Gastrocnemius medialis (tissue), 4 donors: ENCODE measurements around the gene VPS16. TPM values are rescaled to one million over a fixed set of nuclear protein-coding genes. Genes with fewer than 3 reads are reported as not detected.

Source experiments
- ATAC-seq, 2 donors: fragments of 150-250 bp; one replicate each; pipeline ENCODE4 v1.9.1; 2016
- DNase-seq, 2 donors: peaks; one replicate each; pipeline ENCODE4 v3.0.0-alpha.2; 2019
- H3K27ac ChIP-seq, 4 donors: fragments of 200-600 bp; sonication (generic); 1 replicate in 1 of 4; 2 replicates in 3 of 4; pipeline ENCODE4 v1.5.1; 2016 to 2018; ENCODE audit warnings: mild to moderate bottlenecking in 2 of 4, moderate library complexity in 1 of 4
- H3K27me3 ChIP-seq, 3 donors: fragments of 200-600 bp; sonication (generic) in 2 of 3; 1 replicate in 1 of 3; 2 replicates in 2 of 3; pipeline versions ENCODE4 v1.5.1 to v1.6.0; 2016 to 2019; ENCODE audit warnings: mild to moderate bottlenecking in 1 of 3, moderate library complexity in 1 of 3
- H3K36me3 ChIP-seq, 2 donors: fragments of 200-600 bp; sonication (generic) in 1 of 2; one replicate each; pipeline ENCODE4 v1.5.1; 2017 to 2018
- H3K4me1 ChIP-seq, 2 donors: fragments of 200-600 bp; sonication (generic) in 1 of 2; one replicate each; pipeline ENCODE4 v1.5.1; 2016 to 2017; ENCODE audit warnings: mild to moderate bottlenecking in 2 of 2
- H3K4me3 ChIP-seq, 4 donors: fragments of 200-600 bp; sonication (generic) in 3 of 4; 1 replicate in 1 of 4; 2 replicates in 3 of 4; pipeline ENCODE4 v1.5.1; 2016 to 2019; ENCODE audit warnings: mild to moderate bottlenecking in 2 of 4
- H3K9me3 ChIP-seq, 3 donors: fragments of 200-600 bp; sonication (generic) in 2 of 3; 1 replicate in 1 of 3; 2 replicates in 2 of 3; pipeline ENCODE4 v1.5.1; 2016 to 2019
- POLR2A ChIP-seq, 2 donors: fragments of 450-650 bp; IDR thresholded peaks; one replicate each; pipeline ENCODE4 v1.6.1; 2017; ENCODE audit warnings: antibody characterized with exemption in 2 of 2, mild to moderate bottlenecking in 2 of 2, moderate library complexity in 2 of 2
- in situ Hi-C, 4 donors: fragments of 200-750 bp; cut with MboI; loops; one replicate each; pipeline versions ENCODE4 v1.15.0 to v1.8.0; 2017; ENCODE audit warnings: low sequenced_read_pairs in 4 of 4
- intact Hi-C: fragments of 100-400 bp; cut with DNase I; formaldehyde crosslinking; loops from one replicate; pipeline ENCODE4 v1.15.1; 2023; ENCODE audit warnings: low total_unique reads
- total RNA-seq, 4 donors: library from RNA; depleted of rRNA; stranded (reverse); fragments of >200 nt; gene quantifications; one replicate each; pipeline versions ENCODE4 v1.1.0 to v1.2.3, GENCODE V29; 2016
- TF ChIP-seq, protein P1 (sequence below), 5 experiments: fragments of 450-650 bp in 3 of 5; fragments of 200-600 bp in 2 of 5; sonication (generic) in 2 of 5; IDR thresholded peaks in 4 of 5; conservative IDR thresholded peaks in 1 of 5; 1 replicate in 4 of 5; 2 replicates in 1 of 5; pipeline ENCODE4 v1.5.1; 2016 to 2019; ENCODE audit warnings: antibody characterized with exemption in 5 of 5, mild to moderate bottlenecking in 3 of 5, moderate library complexity in 3 of 5

Gene VPS16
- total RNA-seq, 4 donors from 2014 or later = 17.3 to 26.4 (median 21.6) TPM

DNA sequence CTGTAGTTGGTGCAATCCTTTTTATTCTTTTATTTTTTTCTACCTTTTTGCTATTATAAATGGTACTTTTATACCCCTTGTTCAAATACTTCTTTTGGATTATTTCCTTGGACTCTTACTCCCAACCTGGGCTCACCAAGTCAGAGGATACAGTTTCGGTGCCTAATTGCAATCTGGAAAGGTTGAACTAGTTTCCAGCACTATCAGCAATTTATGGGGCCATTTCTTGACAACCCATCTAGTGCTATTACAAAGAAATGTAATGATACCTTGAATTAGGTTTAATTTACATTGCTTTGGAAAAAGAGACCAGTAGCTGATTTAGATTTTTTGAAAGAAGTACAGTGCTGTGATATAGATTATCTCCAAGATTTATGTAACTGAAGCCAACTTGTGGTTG lies 38.0 kb downstream of the VPS16 start:
- H3K9me3 ChIP-seq = no peaks in the 10 kb centered on the region
- TF ChIP-seq, protein P1, sequence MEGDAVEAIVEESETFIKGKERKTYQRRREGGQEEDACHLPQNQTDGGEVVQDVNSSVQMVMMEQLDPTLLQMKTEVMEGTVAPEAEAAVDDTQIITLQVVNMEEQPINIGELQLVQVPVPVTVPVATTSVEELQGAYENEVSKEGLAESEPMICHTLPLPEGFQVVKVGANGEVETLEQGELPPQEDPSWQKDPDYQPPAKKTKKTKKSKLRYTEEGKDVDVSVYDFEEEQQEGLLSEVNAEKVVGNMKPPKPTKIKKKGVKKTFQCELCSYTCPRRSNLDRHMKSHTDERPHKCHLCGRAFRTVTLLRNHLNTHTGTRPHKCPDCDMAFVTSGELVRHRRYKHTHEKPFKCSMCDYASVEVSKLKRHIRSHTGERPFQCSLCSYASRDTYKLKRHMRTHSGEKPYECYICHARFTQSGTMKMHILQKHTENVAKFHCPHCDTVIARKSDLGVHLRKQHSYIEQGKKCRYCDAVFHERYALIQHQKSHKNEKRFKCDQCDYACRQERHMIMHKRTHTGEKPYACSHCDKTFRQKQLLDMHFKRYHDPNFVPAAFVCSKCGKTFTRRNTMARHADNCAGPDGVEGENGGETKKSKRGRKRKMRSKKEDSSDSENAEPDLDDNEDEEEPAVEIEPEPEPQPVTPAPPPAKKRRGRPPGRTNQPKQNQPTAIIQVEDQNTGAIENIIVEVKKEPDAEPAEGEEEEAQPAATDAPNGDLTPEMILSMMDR (IDR thresholded peaks at IDR 0.05 in 4 of 5, conservative IDR thresholded peaks at IDR 0.05 in 1 of 5) = no peak
- no peak for TF ChIP-seq POLR2A (IDR thresholded peaks at IDR 0.05)
- ATAC-seq = no peak
- no peak for DNase-seq
- peaks cover 21 to 30% of the 10 kb centered on the region in 2 donors for H3K4me1 ChIP-seq
- H3K4me3 ChIP-seq = no peak overlapping the region
- H3K36me3 ChIP-seq = no peaks in the 10 kb centered on the region
- in situ Hi-C loops = no loop called here
- no peaks in the 10 kb centered on the region for H3K27me3 ChIP-seq
- no peak overlapping the region for H3K27ac ChIP-seq
- intact Hi-C loops = loop anchor here (10.0 kb wide), 2 partner anchors 106 to 224 kb away; partner anchors contain the start of gene NOP56

DNA sequence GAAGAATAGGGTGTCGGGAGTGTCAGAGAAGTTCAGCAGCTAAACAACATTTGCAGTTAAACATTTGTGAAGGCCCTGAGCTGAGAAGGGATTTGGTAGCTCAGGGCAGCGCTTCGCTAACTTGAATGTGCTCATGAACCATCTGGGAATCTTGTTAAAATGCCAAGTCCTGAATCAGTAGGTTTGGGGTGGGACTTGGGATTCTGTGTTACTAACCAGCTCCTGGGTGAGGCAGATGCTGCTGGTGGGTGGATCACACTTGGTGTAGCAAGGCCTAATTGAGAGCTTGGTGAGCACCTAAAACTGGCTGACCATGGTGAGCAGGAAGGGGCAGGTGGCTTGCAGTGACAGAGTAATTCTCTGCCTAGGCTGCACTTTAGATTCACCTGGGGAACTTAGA lies 38.6 kb downstream of the VPS16 start:
- intact Hi-C loops = loop anchor here (10.0 kb wide), 2 partner anchors 106 to 224 kb away; partner anchors contain the start of gene NOP56

DNA sequence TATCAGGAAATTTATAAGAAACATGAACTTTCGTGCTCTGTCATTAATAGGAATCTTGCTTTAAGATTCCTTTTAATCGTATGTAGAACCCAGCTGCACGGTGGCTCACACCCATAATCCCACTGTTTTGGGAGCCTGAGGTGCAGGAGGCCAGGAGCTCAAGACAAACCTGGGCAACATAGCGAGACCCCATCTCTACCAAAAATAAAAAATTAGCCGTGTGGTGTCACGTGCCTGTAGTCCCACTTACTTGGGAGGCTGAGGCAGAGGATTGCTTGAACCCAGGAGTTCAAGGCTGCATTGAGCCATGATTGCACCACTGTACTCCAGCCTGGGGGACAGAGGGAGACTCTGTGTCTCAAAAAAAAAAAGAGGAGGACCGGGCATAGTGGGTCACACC lies 40.1 kb downstream of the VPS16 start:
- H3K27ac ChIP-seq = no peak overlapping the region
- no peaks in the 10 kb centered on the region for H3K36me3 ChIP-seq
- DNase-seq (no peak), ATAC-seq (no peak)
- H3K4me1 ChIP-seq = peaks cover 7 to 25% of the 10 kb centered on the region in 2 donors
- no peaks in the 10 kb centered on the region for H3K27me3 ChIP-seq
- H3K4me3 ChIP-seq = no peak overlapping the region
- H3K9me3 ChIP-seq = no peaks in the 10 kb centered on the region
- intact Hi-C loops (no loop called here), in situ Hi-C loops (no loop called here)
- TF ChIP-seq, protein P1 (IDR thresholded peaks at IDR 0.05 in 4 of 5, conservative IDR thresholded peaks at IDR 0.05 in 1 of 5) = no peak
- TF ChIP-seq POLR2A (IDR thresholded peaks at IDR 0.05) = no peak

More for the DNA sequence above, 38.6 kb downstream of the VPS16 start:
- Histone ChIP-seq H3K9me3 (no peaks in the 10 kb centered on the region), H3K27ac (no peak overlapping the region), H3K4me3 (no peak overlapping the region), H3K4me1 (peaks cover 22 to 36% of the 10 kb centered on the region in 2 donors), H3K36me3 (no peaks in the 10 kb centered on the region), H3K27me3 (no peaks in the 10 kb centered on the region)
- ATAC-seq (no peak), DNase-seq (no peak)
- in situ Hi-C loops = no loop called here
- TF ChIP-seq, protein P1 (IDR thresholded peaks at IDR 0.05 in 4 of 5, conservative IDR thresholded peaks at IDR 0.05 in 1 of 5) = no peak
- no peak for TF ChIP-seq POLR2A (IDR thresholded peaks at IDR 0.05)

DNA sequence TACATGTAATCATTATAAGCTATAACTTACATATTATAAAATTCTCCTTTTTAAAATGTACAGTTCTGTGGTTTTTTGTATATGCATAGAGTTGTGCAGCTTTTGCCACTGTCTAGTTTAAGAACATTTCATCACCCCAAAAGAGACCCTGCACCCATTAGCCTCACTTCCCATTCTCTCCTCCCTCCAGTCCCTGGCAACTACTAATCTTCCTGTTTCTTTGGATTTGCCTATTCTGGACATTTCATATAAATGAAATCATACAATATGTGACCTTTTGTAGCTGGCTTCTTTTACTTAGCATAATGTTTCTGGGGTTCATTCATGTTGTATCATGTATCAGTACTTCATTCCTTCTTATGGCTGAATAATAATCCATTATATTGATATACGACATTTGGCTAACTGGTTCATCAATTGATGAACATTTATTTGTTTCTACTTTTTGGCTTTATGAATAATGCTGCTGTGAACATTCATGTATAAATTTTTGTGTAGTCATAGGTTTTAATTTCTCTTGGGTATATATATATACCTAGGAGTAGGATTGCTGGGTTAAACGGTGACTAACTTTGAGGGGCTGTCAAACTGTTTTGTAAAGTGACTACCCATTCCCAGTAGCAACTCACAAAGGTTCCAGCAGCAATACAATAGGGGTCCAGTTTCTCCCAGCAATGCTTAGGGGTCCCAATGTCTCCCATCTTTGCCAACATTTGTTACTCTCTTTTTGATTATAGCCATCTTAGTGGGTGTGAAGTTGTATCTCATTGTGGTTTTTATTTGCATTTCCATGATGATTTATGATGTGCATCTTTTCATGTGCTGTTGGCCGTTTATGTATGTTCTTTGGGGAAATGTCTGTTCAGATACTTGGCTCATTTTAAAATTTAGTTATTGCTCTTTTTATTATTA lies 43.4 kb downstream of the VPS16 start:
- peaks cover 5 to 11% of the 10 kb centered on the region in 2 donors for H3K4me1 ChIP-seq
- H3K27me3 ChIP-seq = no peaks in the 10 kb centered on the region
- no peak for DNase-seq
- no peak overlapping the region for H3K27ac ChIP-seq
- no peak overlapping the region for H3K4me3 ChIP-seq
- intact Hi-C loops = no loop called here
- in situ Hi-C loops = no loop called here
- ATAC-seq = no peak
- TF ChIP-seq POLR2A (IDR thresholded peaks at IDR 0.05) = no peak
- TF ChIP-seq, protein P1 (IDR thresholded peaks at IDR 0.05 in 4 of 5, conservative IDR thresholded peaks at IDR 0.05 in 1 of 5) = no peak
- H3K9me3 ChIP-seq = no peaks in the 10 kb centered on the region
- H3K36me3 ChIP-seq = no peaks in the 10 kb centered on the region
